ENCODE measurements around the gene KLF11.
A peak's percentile ranks its signal among the peaks of the same experiment; 100 is the strongest.
"Not testable (repeated sequence)": the region's sequence is repeated elsewhere in the genome, so short reads cannot be mapped to it uniquely, and the experiment has no call there.

The KLF11 gene

GRCh38 chr2:10027660-10028330, 15.6 kb upstream of the KLF11 start:
- no peak for DNase-seq

- no peak for DNase-seq
These were observed 14.9 kb upstream of the KLF11 start for GRCh38 chr2:10028407-10028987.

GRCh38 chr2:10028988-10029874, 14.1 kb upstream of the KLF11 start:
- peak; percentile 45 for DNase-seq

- no peak for DNase-seq
These were observed 13.5 kb upstream of the KLF11 start for GRCh38 chr2:10029875-10030223.

- DNase-seq: no peak
These were observed 13.0 kb upstream of the KLF11 start for GRCh38 chr2:10030311-10030736.

- DNase-seq: not testable (repeated sequence)
These were observed 12.6 kb upstream of the KLF11 start for GRCh38 chr2:10030798-10031197.

- no peak for DNase-seq
These were observed 11.2 kb upstream of the KLF11 start for GRCh38 chr2:10031886-10032745.

- no peak for DNase-seq
These were observed 10.6 kb upstream of the KLF11 start for GRCh38 chr2:10032746-10033105.

- DNase-seq: no peak
These were observed 9.9 kb upstream of the KLF11 start for GRCh38 chr2:10033251-10034006.

GRCh38 chr2:10034333-10035052, 8.9 kb upstream of the KLF11 start:
- no peak for DNase-seq

GRCh38 chr2:10035053-10035422, 8.3 kb upstream of the KLF11 start:
- no peak for DNase-seq

GRCh38 chr2:10035633-10036032, 7.7 kb upstream of the KLF11 start:
- no peak for DNase-seq

GRCh38 chr2:10036095-10036884, 7.1 kb upstream of the KLF11 start:
- DNase-seq: peak; percentile 32

- no peak for DNase-seq
These were observed 5.2 kb upstream of the KLF11 start for GRCh38 chr2:10038123-10038522.

- DNase-seq: no peak
These were observed 4.6 kb upstream of the KLF11 start for GRCh38 chr2:10038716-10039115.

- DNase-seq: no peak
These were observed 3.5 kb upstream of the KLF11 start for GRCh38 chr2:10039658-10040410.

- no peak for DNase-seq
These were observed 1.6 kb upstream of the KLF11 start for GRCh38 chr2:10041711-10042110.

- DNase-seq: peak; percentile 53
These were observed 819 bp upstream of the KLF11 start for GRCh38 chr2:10042301-10043161.

Measured in central memory CD4-positive, alpha-beta T cell (primary cell).